NCI-H774 (cell line): ENCODE measurements around the gene BHLHE41.

Experiments used
- DNase-seq: peaks from one replicate; lab custom pipeline; 2025; lab: John Stamatoyannopoulos, UW

Gene BHLHE41

DNA sequence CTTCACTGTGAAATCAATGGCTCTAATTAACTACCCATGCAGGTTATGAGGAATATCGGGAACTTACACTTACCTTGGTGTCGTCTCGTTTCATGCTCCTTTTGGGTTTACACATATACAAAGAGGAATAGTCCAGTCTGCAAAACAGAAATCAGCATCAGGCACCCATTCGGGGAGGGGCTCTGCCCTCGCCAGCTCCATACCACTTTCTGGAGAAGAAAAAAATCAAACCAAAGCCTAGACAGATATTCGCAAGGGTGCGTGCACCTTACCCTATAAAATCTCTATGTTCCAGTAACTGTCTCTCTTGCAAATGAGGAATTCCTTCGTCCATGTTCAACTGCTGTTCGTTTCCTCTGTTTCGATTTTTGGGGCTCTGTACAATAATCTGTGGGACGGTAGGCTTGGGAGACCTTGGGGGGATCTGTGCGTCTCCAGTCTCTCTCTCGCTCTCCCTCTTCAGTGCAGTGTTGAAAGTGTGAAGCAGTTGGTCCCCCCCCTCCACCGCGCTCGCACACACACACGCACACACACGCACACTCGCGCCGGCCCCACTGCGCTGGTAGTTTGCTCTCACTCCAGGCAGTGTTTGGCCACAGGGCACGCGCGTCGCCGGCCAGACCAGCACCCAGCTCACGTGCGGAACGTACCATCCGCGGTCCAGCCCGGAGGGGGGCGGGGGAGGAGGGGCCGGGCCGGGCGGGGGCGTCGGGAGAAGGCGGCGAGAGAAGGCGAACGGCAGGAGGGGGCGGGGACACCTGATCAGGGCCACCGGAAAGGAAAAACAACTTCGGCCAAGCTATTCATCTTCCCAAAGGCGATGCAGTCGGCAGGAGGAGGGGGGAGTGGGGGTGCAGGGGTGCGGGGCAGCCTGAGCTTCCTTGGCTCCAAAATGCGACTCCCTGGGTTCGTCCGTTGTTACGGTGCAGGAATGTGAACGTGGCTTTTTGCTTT lies at the start of gene BHLHE41:
TSS of gene BHLHE41 (minus strand) at position 592 of the 954 bp plus-strand sequence. CDS start at position 334, 258 bp downstream.
- DNase-seq = peak; percentile 81

DNA sequence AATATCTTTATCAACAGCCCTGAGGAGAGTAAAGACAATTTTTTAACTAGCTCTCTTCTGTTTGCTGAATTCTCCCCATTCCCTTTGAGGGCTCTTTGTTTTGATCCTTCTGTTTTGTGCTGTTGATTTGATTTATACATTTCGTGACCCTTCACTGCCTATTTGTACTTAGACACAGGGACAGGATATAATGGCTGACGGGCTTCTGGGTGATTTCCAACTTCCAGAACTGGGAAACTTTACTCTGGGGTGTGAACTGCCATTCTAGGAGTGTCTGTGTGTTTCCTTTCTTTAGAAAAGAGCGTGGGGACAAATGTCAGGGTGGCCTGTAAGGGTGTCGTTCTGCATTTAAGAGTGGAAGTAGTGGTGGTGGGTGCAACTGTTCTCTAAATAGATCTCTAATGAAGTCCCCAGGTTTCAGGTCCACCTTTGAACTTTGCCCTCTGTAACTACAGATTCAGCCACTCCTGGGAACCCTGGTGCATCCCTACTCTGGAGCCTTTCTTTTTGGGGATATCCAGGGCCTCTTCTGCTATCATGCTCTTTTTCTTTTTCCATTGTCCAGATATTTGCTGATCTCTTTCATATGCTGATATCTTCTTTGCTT lies 48.2 kb upstream of the BHLHE41 start:
- DNase-seq = no peak

DNA sequence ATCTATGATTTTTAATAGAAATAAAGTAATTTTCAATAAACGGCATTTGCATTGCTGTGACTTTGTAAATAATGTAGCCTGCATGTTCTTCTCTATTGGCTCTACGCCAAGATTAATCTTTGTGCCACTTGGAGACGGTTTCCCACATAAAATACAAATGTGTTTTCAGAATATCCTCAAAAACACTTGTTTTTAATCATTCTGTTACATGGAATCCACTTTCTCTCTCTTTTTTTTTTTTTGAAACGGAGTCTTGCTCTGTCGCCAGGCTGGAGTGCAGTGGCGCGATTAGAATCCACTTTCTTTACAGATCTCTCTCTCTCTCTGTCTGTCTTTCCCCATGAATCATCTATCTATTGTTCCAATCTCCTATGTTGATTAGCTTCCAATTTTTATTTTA lies 47.7 kb upstream of the BHLHE41 start:
- no peak for DNase-seq

DNA sequence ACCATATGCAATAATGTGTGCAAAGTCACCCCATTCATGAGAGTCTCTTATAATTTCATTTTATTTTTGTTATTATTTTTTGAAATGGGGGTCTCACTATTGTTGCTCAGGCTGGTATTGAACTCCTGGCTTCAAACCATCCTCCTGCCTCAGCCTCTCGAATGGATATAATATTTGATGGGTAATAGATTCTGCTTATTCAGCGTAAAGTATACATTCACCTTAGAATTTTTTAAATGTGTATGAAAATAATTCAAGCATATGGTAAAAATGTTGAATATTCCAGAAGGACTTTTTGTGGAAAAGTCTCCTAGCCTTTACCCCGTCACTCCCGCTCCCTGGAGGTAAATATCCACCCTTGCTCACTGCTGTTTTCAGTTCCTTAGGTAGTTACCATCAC lies 47.2 kb upstream of the BHLHE41 start:
- no peak for DNase-seq

DNA sequence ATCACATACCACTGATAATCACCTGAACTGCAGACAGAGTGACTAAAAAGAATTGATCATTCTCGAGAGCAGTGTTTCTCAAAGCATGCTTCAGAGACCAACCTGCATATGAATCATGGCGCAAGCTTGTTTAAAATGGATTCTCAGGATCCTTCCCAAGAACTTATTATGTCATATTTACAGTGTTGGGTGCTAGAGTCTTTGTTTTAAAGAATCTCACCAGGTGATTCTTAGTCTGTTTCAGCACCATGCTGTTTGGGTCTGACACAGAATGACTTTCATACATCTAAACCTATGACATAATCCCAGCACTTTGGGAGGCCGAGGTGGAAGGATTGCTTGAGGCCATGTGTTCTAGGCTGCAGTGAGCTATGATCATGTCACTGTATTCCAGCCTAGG lies 39.3 kb upstream of the BHLHE41 start:
- DNase-seq = no peak

DNA sequence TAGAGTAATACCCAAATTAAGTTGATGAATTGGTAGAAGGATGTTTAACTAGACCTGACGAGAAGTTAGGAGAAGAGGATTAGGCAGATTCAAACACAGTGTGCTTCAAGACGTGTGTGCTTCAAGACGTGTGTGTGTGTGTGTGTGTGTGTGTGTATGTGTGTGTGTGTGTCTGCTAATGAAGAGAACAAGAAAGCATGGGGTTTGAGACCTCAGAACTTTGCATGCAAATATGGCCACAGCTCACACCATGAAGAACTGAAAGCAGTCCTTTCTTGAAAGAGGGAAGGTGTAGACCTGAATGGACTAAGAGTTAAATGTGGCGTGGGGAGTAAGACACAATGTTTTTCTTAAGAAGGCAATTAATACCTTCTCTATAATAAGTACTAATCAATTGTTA lies 38.1 kb upstream of the BHLHE41 start:
- DNase-seq = no peak

DNA sequence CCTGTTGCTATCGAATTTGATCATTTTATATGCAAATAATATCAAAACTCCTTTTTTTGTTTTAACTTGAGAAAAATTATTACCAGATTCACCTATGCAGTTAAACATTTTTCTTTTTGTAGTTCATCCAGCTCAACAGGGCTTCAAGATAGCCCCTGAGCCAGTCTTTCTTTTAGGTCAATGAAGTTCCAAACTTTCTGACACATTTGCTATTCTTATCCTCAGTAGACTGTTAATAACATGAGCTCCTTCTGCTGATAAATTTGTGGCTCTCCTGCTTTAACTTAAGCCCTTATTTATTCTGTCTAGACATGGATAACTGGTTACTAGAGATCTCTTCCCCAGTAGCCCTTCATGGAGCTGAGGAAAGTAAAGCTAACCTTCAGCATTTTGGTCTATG lies 37.3 kb upstream of the BHLHE41 start:
- DNase-seq = no peak

DNA sequence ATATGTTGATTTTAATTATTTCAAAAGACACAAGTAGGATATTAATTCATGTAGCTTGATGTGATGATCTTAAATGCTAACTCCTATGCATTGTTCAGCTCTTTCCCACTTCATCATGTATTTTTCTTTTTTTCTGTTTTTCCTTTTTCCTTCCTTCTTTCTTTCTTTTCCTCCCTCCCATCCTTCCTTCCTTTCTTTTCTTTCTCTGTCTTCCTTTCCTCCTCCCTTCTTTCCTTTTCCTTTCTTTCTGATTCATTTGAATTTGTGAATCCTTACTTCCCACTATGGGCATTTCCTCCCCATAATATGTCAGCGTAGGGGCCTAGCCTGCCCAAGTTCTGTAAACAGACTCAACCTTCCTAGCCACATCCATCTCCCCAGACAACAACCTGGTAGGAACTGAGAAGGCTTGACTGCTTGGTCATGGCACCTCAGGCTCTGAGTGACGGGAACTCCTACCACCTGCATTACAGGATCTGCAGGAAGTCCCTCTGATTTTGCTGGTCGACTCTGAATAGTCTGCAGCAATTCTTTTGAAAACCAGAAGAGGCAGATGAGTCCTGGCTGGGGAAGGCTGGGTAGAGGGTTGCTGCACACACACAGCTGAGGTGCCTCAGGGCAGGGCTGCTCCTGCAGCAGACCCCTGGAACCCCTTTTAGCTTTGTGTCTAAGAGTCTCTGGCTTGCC lies 33.4 kb upstream of the BHLHE41 start:
- DNase-seq = no peak

DNA sequence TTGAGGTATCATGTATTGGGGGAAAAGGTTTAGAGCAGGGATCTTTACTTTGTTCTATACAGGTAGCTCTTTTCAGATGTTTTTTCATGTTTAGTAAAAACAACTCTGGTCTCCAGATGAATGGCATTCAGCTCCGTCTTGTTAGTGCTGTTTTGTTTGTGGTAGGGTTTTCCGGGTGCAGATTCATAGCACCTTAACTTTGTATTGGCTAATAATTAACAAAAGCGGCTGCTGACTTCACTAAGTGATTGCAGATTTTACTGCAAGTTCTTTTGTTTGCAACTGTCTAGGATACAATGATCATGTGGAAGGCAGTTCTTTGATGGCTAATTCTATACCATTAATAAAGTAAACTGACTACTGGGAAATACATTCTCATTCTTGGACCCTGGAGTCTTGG lies 32.2 kb upstream of the BHLHE41 start:
- peak; percentile 10 for DNase-seq

DNA sequence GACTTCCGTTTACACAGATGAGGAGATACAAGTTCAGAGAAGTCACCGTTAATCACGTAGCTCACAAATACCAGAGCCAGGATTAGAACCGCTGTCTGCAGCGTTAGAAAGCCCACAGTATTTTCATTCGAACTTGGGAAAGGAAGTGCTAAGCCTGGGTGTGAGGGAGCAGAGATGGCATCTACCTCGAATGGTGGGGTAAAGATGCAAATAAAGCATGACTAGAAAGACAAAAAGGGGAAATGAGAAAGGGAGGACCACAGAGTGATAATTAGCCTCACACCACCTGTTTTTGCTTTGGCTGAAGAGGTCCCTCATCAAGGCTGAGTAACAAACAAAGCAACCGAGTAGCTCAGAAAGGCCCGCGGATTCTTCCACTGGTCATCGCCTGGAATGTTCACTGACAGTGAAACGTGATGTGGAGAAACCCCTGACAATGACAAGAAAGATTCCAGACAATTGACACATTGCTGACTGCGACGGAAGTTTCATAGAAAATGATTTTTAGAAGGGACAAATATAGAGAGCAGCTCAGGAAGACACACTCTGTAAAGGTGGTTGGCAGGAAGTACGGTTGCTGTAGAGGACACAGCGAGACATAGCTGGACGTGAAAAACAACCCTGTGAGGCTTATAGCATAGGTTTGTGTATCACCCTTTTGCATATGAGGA lies 31.5 kb upstream of the BHLHE41 start:
- no peak for DNase-seq

DNA sequence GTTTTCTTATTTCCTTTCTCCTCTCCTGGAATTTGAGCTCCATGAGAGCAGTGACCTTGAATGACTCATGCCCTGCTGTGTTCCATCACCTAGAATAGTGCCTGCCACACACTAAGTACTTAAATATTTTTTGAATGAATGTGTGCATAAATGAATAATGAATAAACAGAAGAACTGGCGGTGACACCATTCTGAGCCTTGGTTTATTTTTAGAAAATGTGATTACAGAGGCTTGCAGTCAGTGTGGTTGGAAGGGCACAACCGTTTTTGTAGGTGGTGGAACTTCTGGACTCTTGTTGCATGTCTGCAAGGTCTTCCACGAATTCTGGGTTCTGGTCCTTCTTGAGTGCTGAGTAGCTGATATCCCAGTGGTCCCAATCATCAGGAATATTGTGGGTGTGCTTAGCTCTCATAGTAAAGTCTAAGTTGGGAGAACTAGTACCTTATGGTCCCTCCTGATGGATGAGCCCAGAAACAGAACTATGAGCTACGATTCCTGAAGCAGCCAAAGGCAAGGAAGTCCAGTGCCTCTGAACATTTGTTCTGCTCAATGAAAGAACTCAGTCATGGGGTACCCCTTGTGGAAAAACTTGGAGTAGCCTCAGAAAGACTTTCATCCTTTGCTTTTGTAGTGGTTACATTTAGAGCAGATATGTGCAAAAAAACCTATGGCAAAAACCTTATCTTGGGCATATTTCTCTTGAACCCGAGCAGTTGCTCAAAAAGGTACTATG lies 28.8 kb upstream of the BHLHE41 start:
- no peak for DNase-seq

DNA sequence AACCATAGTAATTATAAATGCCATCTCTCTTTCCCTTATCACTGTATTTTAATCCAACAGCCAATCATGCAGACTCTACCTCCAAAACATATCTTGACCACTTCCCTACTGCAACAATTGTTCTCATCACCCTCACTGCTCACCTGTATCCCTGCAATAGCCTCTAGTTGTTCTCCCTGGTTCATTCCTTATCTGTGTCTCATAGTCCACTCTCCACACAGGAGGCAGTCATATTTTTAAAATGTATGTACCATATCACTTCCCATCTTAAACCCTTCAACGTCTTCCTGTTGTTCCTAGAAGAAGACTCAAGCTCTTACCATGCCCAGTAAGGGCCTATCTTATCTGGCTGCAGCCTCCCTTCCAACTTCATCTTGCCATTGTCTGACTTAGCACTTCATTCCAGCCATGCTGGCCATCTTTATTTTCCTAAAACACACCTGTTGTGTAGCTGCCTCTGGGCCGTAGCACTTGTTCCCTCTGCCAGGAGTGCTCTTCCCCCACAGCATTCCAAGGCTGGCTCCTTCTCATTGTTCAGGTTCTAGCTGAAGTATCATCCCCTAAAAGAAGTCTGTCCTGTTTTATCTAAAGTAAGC lies 27.8 kb upstream of the BHLHE41 start:
- DNase-seq = no peak

DNA sequence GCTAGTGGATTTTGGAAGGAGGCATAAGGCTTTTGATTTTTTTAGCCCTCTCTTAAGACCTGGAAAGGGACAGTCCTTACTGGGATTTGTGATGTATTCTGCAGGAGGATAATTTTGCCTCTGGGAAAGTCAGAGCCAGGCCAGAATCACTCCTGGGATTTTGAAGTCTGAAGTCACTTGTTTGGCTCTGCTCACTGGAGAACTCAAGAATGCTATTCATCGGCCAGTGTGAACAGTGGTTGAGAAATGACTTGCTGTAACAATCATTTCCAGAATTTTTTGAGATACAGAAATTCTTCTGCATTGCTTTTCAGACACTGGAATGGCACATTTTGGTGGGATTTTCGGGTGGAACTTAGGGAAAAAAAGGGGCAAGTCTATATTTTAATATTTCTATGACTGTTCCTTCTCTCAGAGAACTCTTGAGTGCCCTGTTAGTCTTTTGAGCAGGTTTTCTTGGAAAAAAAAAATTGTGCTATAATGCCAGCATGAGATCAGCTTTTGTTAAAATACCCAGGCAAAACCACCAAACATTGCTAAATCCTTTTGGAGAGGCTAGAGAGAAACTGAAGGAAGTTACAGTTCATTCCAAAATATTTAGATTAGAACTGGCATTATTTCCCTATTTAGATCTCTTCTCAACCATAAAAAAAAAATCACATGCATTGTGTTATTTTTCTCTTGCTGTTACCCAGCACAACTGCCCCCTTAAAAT lies 26.1 kb upstream of the BHLHE41 start:
- DNase-seq = no peak

DNA sequence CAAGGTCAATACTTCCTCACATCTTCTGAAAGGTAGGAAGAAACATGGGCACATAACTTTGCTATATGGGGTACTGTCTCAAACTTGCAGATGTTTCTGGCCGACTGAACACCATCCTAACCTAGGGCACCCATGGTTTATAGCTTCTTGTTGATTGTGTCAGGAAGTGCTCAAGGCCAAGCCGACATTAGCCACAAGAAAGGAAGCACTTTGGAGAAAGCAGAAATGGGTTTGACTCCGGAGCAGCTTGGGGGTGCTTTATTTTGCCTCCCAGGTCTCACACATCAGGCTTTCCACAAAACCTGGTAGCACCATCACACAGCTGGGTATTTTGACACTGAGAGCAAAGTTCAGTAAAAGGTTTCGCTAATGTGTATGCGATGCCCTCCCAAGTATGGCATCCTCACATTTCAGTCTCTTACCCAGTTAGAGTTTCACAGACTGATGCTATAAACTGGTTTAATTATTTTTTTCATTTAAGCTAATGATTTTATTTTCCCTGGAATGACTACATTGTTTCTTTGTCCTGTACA lies 25.2 kb upstream of the BHLHE41 start:
- no peak for DNase-seq

DNA sequence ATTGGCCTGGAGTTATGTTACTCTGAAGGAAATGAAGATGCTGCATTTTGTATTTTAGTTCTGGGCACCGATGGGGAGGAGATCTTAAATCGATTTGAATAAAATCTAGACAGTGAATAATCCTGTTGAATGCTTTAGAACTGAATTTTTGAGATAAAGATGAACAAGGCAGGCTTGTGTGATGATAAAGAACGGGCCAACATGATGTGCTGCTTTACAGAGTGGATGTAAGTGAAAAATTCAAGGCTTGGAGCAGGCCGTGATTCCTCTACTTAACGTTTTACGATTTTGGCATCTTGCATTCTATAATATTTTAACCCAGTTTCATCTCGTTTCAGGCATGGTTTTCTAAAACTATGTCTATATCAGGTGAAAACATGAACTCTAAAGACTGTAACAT lies 23.5 kb upstream of the BHLHE41 start:
- no peak for DNase-seq

DNA sequence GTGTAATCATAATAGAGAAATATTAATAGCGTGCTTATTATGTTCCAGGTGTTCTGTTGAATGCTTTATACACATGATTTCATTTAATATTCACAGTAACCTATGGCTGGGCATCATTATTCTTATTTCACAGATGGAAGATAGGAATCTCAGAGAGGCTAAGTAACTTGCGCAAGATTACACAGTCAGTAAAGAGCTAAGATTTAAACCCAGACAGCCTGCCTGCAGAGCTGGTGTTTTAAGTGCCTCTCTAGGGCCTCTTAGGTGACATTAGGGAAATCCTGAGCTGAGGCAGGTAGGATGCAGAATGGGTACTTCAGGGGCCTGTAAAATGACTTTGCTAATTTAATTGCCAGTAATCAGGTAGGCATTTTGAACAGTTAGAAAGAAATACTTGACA lies 18.5 kb upstream of the BHLHE41 start:
- no peak for DNase-seq

DNA sequence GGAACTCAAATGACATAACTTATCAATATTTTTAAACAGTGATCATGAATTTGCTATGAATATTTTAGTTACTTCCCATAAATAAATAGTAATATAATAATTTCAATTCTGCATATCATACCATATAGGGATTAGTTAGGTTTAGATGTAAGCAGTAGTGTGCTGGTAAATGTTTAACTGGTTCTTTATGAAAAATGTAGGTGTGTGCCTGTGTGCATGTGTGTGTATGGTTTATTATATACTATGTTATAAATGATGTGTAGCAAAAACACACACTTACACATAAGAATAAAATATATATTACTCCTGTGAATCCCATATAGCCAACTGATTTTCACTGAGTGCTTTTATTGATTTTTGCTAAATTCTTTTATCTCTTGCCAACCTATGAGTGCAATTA lies 14.0 kb upstream of the BHLHE41 start:
- DNase-seq = no peak

DNA sequence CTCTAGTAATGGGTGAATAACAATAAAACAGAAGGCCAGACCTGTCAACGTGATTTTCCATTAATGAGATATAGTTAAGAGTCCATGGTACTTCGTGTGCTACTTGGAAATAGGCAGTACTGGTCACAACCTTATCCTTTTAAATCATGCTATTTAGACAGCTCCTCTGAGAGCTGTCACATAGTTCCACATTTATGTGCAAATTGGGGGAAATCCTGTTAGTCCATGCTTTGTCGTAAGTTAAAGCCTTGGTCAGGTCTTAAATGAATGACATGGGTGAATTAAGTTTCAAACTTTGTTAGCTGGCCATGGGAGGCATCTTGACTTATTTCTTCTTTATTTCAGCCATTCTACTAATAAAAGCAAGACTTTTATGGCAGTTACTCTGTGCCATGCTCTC lies 11.9 kb upstream of the BHLHE41 start:
- no peak for DNase-seq

DNA sequence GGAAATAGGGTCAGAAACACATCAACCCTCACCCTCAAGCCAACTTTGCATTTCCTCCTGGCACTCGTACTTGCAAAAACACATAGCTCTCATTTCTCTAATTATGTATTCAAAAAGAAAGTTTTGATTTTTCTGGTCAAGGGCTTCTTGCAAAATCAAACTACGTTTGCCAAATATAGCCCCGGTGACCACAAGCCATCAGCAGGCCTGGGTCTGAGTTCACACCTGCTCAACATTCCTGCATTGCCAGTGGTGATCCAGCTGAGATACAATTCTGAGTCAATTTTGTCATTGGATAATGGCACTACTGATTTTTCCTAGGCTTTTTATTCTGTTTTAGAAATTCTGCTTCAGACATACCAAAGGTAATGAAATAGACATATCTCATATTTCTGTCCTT lies 10.7 kb upstream of the BHLHE41 start:
- DNase-seq = no peak

DNA sequence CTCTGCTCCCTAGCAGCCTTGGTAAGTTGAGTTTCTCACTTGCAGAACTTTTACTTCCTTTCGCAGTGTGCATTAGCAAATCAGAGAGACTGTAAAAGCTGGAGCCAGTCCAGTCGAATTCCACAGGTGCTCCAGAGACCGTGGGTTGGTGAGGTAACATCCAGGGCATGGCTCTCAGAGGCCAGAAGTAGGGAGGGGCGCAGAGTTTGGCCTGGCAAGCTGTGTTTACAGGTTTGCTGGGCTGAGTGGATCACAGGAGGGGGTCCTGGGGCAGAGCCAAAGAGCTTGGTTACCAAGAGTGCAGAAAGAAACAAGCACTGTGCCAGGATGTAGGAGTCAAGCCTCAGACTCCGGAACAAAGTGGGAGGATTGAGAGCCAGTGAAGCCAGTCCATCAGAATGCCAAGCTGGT lies 10.2 kb upstream of the BHLHE41 start:
- peak; percentile 63 for DNase-seq
